ENCODE results near the gene AREL1.

- TF ChIP-seq ZNF274 (IDR thresholded peaks at IDR 0.05; ENCODE audit: low read depth, low read length): no peak
- no peak for TF ChIP-seq SUZ12 (IDR thresholded peaks at IDR 0.05; ENCODE audit: extremely low read depth, insufficient read depth, insufficient read length)
Observed at GRCh38 chr14:74684434-74684833, 28.4 kb downstream of the AREL1 start.
